GM18951 (cell line): ENCODE data around the gene ULK1.
"Not testable (repeated sequence)": the region's sequence is repeated elsewhere in the genome, so short reads cannot be mapped to it uniquely, and the experiment has no call there.

Source experiments
- POLR2A ChIP-seq: IDR thresholded peaks from 4 replicates; pipeline ENCODE4 v1.6.1; 2011; ENCODE audit warnings: mild to moderate bottlenecking; ENCODE audit not compliant: insufficient read length, insufficient read depth; ENCODE audit errors: extremely low read depth
- in situ Hi-C: fragments of 300-500 bp; cut with MboI; formaldehyde crosslinking; loops from one replicate; pipeline ENCODE4 v1.12.0; 2022; ENCODE audit warnings: low sequenced_read_pairs, mixed read lengths, inconsistent platforms; ENCODE audit not compliant: unreplicated experiment

The ULK1 gene

GRCh38 chr12:131885543-131886057, 8.8 kb upstream of the ULK1 start:
- TF ChIP-seq POLR2A: no peak
- in situ Hi-C loops: no loop called here

DNA sequence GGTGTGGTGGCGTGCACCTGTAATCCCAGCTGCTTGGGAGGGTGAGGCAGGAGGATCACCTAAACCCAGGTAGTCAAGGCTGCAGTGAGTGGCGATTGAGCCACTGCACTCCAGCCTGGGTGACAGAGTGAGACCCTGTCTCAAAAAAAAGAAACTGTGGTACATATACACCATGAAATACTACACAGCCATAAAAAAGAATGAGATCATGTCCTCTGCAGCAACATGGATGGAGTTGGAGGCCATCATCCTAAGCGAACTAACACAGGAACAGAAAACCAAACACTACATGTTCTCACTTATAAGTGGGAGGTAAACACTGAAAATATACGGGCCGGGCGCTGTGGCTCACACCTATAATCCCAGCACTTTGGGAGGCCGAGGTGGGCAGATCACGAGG, 2.7 kb upstream of the ULK1 start:
- in situ Hi-C loops: not testable (repeated sequence)

GRCh38 chr12:131892711-131893604, 1.5 kb upstream of the ULK1 start:
- in situ Hi-C loops: no loop called here
- no peak for TF ChIP-seq POLR2A

- no peak for TF ChIP-seq POLR2A
- in situ Hi-C loops: no loop called here
Measured at GRCh38 chr12:131893605-131894312, 663 bp upstream of the ULK1 start.

DNA sequence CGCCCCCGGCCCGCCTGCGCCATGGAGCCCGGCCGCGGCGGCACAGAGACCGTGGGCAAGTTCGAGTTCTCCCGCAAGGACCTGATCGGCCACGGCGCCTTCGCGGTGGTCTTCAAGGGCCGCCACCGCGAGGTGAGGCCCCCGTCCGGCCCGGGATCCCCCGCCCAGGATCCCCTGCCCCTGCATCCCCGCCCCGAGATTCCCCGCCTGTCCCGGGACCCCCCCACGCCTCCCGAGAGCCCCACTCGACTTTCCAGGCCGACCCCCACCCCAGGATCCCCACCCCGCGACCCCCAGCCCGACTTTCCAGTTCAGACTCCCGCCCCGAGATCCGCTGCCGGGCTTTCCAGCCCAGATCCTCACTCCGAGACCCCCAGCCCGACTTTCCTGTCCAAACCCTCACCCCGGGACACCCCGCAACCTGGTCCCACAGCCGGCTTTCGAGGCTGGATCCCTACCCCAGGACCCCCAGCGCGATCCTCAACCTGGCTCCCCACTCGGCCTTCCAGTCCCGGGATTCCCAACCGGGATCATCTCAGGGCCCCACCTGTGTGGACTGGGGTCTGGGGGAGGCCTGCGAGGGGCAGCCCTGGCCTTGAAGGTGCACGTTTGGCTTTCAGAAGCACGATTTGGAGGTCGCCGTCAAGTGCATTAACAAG, 688 bp downstream of the ULK1 start:
- TF ChIP-seq POLR2A: no peak
- in situ Hi-C loops: no loop called here

- no peak for TF ChIP-seq POLR2A
- in situ Hi-C loops: no loop called here
Measured at GRCh38 chr12:131895640-131896079, 1.2 kb downstream of the ULK1 start.

DNA sequence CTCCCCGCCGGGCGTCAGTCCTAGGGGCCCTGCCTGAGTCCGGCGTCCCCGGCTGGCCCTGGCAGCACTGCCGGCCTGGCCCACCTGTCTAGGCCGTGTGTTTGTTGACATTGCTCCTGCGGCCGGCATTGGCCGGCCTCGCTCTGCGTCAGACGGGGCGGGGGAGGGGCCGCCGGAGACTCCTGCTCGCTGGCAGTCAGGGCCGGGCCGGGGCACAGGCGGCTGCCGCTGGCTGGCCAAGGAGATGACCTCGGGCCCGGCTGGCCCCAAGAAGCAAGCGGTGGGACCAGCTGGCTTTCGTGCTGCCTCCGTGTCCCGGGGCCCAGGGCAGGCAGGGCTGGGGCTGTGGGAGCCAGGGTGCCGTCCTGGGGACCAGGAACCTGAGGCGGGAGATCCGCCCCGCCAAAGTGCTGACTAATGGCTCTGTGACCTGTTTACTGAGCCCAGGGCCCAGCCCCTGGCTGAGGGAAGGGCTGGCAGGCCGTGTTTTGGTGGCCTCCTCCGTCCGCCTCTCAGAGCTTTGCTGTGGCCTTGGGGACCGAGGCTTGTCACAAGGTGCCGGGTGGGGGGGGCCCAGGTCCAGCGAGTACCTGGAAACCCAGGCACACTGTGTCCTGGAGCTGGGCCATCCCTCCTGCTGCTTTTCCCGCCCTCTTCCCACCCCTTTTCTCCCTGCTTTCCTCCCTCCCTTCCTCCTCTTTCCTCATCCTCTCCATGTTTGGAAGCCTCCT, 1.8 kb downstream of the ULK1 start:
- in situ Hi-C loops: no loop called here
- TF ChIP-seq POLR2A: peak; percentile 25

DNA sequence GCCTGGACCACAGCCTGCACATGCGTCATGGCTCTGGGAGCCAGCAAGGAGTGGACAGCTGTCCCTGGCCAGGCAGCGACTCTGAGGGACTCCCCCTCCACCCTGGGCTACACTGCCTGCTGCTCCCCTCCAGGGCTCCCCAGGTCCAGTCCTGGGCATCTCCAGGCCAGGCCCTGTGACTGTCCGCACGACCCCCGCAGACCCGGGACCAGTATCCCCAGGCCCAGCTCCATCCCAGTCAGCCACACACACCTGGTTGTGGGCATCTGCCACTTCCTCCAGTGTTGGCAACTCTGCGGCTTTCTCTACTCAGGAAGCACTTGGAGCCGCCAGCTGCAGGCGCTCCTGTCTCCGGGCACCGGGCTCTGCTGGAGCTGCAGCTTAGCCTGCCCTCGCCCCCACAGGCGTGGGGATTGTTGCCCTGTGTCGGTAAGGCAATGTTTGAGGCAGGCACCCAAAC, 2.4 kb downstream of the ULK1 start:
- in situ Hi-C loops: no loop called here
- no peak for TF ChIP-seq POLR2A

GRCh38 chr12:131897276-131897675, 2.9 kb downstream of the ULK1 start:
- in situ Hi-C loops: no loop called here
- no peak for TF ChIP-seq POLR2A

- in situ Hi-C loops: no loop called here
- TF ChIP-seq POLR2A: no peak
Measured at GRCh38 chr12:131897875-131898274, 3.5 kb downstream of the ULK1 start.

GRCh38 chr12:131900397-131900796, 6.0 kb downstream of the ULK1 start:
- TF ChIP-seq POLR2A: no peak

GRCh38 chr12:131901431-131902331, 7.3 kb downstream of the ULK1 start:
- in situ Hi-C loops: no loop called here

More at GRCh38 chr12:131900397-131900796, 6.0 kb downstream of the ULK1 start:
- in situ Hi-C loops: no loop called here

More at GRCh38 chr12:131901431-131902331, 7.3 kb downstream of the ULK1 start:
- TF ChIP-seq POLR2A: no peak
